OCI-LY1 (cell line): ENCODE results near the gene NUP42.

ENCODE experiments used
- EZH2 ChIP-seq: fragments of 200-600 bp; sonication (generic), shearing (Covaris generic); IDR thresholded peaks from 2 replicates; pipeline ENCODE4 v1.8.0; 2017; ENCODE audit warnings: borderline replicate concordance, mixed run types, mild to moderate bottlenecking, antibody characterized with exemption, low read length, moderate library complexity, mixed read lengths
- TF ChIP-seq, protein P1 (sequence below): fragments of 200-600 bp; sonication (generic), shearing (Covaris generic); IDR thresholded peaks from 2 replicates; pipeline ENCODE4 v1.5.1; 2017; ENCODE audit warnings: mild to moderate bottlenecking, antibody characterized with exemption, low read length, moderate library complexity, mixed read lengths

DNA sequence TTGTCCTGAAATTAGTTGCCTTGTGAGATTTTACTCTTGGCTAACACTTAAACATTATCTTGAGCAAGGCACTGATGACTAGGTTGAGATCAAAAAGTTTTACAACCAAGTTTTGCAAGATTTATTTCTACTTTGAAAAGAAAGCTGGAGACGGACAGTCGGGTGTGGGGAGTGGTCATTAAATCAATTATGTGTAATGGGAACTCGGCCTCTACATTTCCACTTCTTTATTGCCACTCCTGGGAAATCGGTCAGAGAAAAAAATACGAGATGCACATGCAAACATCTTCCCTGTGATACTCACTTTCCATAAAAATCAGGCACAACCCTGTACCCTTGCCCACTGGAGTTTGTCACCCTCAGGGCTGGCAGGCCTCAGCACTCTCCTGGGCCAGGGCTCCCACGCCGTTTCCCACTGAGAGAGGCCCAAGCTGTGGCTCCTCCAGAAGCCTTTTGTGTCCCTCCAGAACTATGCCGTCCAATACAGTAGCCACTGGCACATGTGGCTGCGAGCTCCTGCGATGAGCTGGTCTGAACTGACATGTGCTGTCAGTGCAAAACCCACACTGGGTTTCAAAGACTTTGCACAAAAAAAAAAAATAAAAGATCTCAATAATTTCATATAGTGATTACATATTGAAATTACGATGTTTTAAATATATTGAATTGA, 57.3 kb downstream of the NUP42 start:
- TF ChIP-seq, protein P1, sequence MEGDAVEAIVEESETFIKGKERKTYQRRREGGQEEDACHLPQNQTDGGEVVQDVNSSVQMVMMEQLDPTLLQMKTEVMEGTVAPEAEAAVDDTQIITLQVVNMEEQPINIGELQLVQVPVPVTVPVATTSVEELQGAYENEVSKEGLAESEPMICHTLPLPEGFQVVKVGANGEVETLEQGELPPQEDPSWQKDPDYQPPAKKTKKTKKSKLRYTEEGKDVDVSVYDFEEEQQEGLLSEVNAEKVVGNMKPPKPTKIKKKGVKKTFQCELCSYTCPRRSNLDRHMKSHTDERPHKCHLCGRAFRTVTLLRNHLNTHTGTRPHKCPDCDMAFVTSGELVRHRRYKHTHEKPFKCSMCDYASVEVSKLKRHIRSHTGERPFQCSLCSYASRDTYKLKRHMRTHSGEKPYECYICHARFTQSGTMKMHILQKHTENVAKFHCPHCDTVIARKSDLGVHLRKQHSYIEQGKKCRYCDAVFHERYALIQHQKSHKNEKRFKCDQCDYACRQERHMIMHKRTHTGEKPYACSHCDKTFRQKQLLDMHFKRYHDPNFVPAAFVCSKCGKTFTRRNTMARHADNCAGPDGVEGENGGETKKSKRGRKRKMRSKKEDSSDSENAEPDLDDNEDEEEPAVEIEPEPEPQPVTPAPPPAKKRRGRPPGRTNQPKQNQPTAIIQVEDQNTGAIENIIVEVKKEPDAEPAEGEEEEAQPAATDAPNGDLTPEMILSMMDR = no peak
- no peak for TF ChIP-seq EZH2
